ENCODE measurements around the gene ZNF548. TPM values are rescaled to one million over a fixed set of nuclear protein-coding genes. Genes with fewer than 3 reads are reported as not detected.

The ZNF548 gene
- total and polyA plus RNA-seq, 2 donors (not counting 1 experiment from before 2014, with no cell fraction given), result 52.5 to 83.8 TPM

DNA sequence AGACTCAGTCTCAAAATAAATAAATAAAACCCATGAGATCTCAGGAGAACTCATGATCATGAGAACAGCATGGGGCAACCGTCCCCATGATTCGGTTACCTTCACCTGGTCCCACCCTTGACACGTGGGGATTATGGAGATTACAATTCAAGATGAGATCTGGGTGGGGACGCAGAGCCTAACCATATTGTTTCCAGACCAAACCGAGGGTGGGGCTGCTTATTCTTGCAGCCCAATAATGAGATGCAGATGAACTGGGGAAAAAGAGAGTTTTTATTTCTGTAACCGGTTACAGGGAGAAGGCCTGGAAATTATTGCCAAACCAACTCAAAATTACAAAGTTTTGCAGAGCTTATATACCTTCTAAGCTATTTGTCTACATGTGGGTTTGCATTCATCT is 13.5 kb upstream of the ZNF548 start:
- H3K4me3 Mint-ChIP-seq, result no peak overlapping the region
- H3K27me3 ChIP-seq (replicated peaks in 1 of 4; ENCODE audit: control extremely low read depth in 1 of 4, control insufficient read depth in 3 of 4, insufficient read depth in 4 of 4, low read length in 3 of 4), result no peaks in the 10 kb centered on the region
- H3K36me3 ChIP-seq (replicated peaks in 1 of 2; ENCODE audit: control extremely low read depth in 1 of 2, control insufficient read depth in 1 of 2, extremely low read depth in 1 of 2, insufficient read depth in 2 of 2, low read length in 1 of 2), result peaks cover 5 to 49% of the 10 kb centered on the region in 2 experiments
- ChIA-PET CTCF (no interaction called here), POLR2A (no interaction called here)
- H3K4me1 Mint-ChIP-seq, result no peaks in the 10 kb centered on the region
- H3K4me1 ChIP-seq (ENCODE audit: control insufficient read depth in 2 of 2, insufficient read depth in 2 of 2, low read length in 2 of 2), result no peaks in the 10 kb centered on the region
- ATAC-seq (ENCODE audit: low read depth) (no peak), DNase-seq (no peak)
- peaks cover 11 to 41% (median 38%) of the 10 kb centered on the region in 3 donors for H3K9me3 ChIP-seq (ENCODE audit: control extremely low read depth in 1 of 3, control insufficient read depth in 2 of 3, insufficient read depth in 1 of 3, low read length in 2 of 3)
- no peak overlapping the region for H3K9ac ChIP-seq (ENCODE audit: low read length)
- no peak overlapping the region for H3K4me3 ChIP-seq (ENCODE audit: control extremely low read depth in 1 of 5, extremely low read depth in 1 of 5, insufficient read depth in 1 of 5, low read depth in 2 of 5, low read length in 4 of 5)
- 90% methylated on average over 5 of the region's 6 CpGs for WGBS (ENCODE audit: insufficient coverage)
- no peaks in the 10 kb centered on the region for H3K27me3 Mint-ChIP-seq
- H3K4me2 ChIP-seq (replicated peaks; ENCODE audit: low read depth, low read length, poor library complexity, severe bottlenecking), result no peak overlapping the region
- intact Hi-C loops (cut with micrococcal nuclease), result no loop called here
- no peak overlapping the region for H2AFZ ChIP-seq (ENCODE audit: insufficient read depth, low read depth, low read length, poor library complexity, severe bottlenecking)
- peaks cover 5% of the 10 kb centered on the region for H3K79me2 ChIP-seq (ENCODE audit: control insufficient read depth, insufficient read depth, low read length)
- no peak overlapping the region for H3K27ac ChIP-seq (ENCODE audit: low read length in 2 of 2)
- H3K27ac Mint-ChIP-seq, result no peak overlapping the region
- peaks cover 17% of the 10 kb centered on the region for H3K9me3 Mint-ChIP-seq (ENCODE audit: insufficient read depth)
- no peaks in the 10 kb centered on the region for H4K20me1 ChIP-seq (ENCODE audit: control insufficient read depth, insufficient read depth, low read length, poor library complexity, severe bottlenecking)
- TF ChIP-seq CTCF (IDR thresholded peaks at IDR 0.05) (no peak), EZH2 (IDR thresholded peaks at IDR 0.05; ENCODE audit: borderline replicate concordance, insufficient read depth, low read depth, low read length, poor library complexity, severe bottlenecking) (no peak)

- Histone ChIP-seq H2AFZ (ENCODE audit: insufficient read depth, low read depth, low read length, poor library complexity, severe bottlenecking) (no peak overlapping the region), H3K79me2 (ENCODE audit: control insufficient read depth, insufficient read depth, low read length) (peaks cover 5% of the 10 kb centered on the region), H3K4me1 (ENCODE audit: control insufficient read depth in 2 of 2, insufficient read depth in 2 of 2, low read length in 2 of 2) (no peaks in the 10 kb centered on the region), H3K4me3 (ENCODE audit: control extremely low read depth in 1 of 5, extremely low read depth in 1 of 5, insufficient read depth in 1 of 5, low read depth in 2 of 5, low read length in 4 of 5) (no peak overlapping the region), H3K9ac (ENCODE audit: low read length) (no peak overlapping the region), H3K27ac (ENCODE audit: low read length in 2 of 2) (no peak overlapping the region), H3K9me3 (ENCODE audit: control extremely low read depth in 1 of 3, control insufficient read depth in 2 of 3, insufficient read depth in 1 of 3, low read length in 2 of 3) (peaks cover 11 to 44% (median 41%) of the 10 kb centered on the region in 3 donors), H3K27me3 (replicated peaks in 1 of 4; ENCODE audit: control extremely low read depth in 1 of 4, control insufficient read depth in 3 of 4, insufficient read depth in 4 of 4, low read length in 3 of 4) (no peaks in the 10 kb centered on the region), H3K4me2 (replicated peaks; ENCODE audit: low read depth, low read length, poor library complexity, severe bottlenecking) (no peak overlapping the region), H3K36me3 (replicated peaks in 1 of 2; ENCODE audit: control extremely low read depth in 1 of 2, control insufficient read depth in 1 of 2, extremely low read depth in 1 of 2, insufficient read depth in 2 of 2, low read length in 1 of 2) (peaks cover 4 to 41% of the 10 kb centered on the region in 2 experiments), H4K20me1 (ENCODE audit: control insufficient read depth, insufficient read depth, low read length, poor library complexity, severe bottlenecking) (no peaks in the 10 kb centered on the region)
- intact Hi-C loops (cut with micrococcal nuclease), result no loop called here
- Mint-ChIP-seq H3K4me1 (no peaks in the 10 kb centered on the region), H3K9me3 (ENCODE audit: insufficient read depth) (peaks cover 17% of the 10 kb centered on the region), H3K27me3 (no peaks in the 10 kb centered on the region), H3K27ac (no peak overlapping the region), H3K4me3 (no peak overlapping the region)
- no CpG with 5 or more reads among the region's 3 CpGs for WGBS (ENCODE audit: insufficient coverage)
- CTCF ChIA-PET, result no interaction called here
- DNase-seq (no peak), ATAC-seq (ENCODE audit: low read depth) (no peak)
- POLR2A ChIA-PET, result no interaction called here
- TF ChIP-seq CTCF (IDR thresholded peaks at IDR 0.05) (no peak), EZH2 (IDR thresholded peaks at IDR 0.05; ENCODE audit: borderline replicate concordance, insufficient read depth, low read depth, low read length, poor library complexity, severe bottlenecking) (no peak)
Observed at GRCh38 chr19:57377498-57378146, 12.0 kb upstream of the ZNF548 start.

All from B cell (primary cell).